ENCODE data around the gene CORO1C.

DNA sequence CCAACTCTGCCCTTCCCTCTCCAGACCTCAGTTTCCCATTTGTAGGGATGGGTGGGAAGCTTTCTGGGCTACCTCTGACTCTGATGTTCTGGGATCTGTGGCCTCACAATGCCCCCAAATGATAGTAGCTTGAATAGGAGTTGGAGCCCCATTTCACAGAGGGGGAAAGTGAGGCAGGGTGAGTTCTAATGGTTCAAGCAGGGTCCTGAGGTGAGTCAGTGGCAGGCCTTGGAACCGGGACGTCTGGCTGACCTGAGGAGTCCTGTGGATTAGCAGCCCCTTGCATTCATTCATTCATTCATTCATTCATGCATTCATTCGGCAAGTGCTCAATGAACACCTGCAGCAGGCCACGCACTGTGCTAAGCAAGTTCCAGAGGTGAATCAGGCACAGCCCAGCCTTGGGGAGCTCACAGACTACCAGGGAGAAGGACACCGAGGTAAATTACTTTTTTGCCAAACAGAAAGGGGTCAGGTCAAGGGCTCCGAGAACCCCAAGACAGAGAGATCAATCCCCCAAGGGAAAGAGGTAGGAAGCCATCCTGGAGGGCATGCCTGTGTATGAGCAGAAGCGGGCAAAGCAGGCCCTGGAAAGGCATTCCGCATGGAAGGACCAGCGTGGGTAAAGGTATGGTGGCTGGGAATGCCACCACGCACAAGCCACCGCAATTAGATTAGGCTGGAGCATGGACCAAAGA, 132.6 kb downstream of the CORO1C start:
- TF ChIP-seq, protein P1, sequence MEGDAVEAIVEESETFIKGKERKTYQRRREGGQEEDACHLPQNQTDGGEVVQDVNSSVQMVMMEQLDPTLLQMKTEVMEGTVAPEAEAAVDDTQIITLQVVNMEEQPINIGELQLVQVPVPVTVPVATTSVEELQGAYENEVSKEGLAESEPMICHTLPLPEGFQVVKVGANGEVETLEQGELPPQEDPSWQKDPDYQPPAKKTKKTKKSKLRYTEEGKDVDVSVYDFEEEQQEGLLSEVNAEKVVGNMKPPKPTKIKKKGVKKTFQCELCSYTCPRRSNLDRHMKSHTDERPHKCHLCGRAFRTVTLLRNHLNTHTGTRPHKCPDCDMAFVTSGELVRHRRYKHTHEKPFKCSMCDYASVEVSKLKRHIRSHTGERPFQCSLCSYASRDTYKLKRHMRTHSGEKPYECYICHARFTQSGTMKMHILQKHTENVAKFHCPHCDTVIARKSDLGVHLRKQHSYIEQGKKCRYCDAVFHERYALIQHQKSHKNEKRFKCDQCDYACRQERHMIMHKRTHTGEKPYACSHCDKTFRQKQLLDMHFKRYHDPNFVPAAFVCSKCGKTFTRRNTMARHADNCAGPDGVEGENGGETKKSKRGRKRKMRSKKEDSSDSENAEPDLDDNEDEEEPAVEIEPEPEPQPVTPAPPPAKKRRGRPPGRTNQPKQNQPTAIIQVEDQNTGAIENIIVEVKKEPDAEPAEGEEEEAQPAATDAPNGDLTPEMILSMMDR (IDR thresholded peaks at IDR 0.05), result no peak
- no peak for TF ChIP-seq POLR2AphosphoS5 (IDR thresholded peaks at IDR 0.05)
- no peak for TF ChIP-seq POLR2A (IDR thresholded peaks at IDR 0.05)

Measured in gastroesophageal sphincter (tissue), 3 donors.